HG03139 (cell line): ENCODE data around the gene VDR.

Experiments used
- ATAC-seq: cut with Tn5 transposase; IDR thresholded peaks from one replicate; pipeline ENCODE4 v1.9.1; 2021; ENCODE audit not compliant: unreplicated experiment

The VDR gene

DNA sequence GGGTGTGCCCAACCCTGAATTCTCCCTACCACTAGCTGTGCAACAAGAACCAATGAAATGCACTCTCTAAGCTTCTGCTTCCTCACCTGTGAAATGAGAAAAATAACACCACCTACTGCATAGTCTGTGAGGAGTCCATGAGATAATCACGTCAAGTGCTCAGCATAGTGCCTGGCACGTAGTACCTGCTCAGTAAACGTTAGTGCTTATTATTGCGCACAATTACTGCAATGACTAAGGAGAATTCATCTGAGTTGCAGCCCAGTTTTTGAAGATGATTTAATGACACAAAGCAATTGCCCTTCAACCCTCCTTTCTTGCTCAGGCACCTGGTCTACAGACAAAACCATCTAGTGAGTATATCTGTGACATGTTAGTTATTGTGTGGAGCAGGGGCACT lies 8.8 kb downstream of the VDR start:
- ATAC-seq = no peak

DNA sequence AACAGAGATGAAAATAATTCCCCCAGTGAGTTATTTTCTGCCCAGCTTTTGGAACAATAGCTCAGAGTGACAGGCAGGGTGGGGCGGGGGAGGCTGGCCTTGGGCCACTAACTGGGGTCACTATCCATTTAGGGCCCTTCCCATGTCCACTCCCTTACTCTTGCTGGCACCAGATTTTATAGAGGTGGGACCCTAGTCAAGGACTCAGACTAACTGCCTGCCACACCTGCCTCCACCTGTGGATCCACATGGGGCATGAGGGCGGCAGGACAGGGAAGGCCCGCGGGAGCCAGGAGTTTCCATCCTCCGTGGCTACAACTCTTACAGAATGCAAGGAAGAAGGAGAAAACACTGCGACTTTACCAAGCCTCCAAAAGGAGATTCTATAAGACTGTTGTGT lies 10.1 kb downstream of the VDR start:
- no peak for ATAC-seq

DNA sequence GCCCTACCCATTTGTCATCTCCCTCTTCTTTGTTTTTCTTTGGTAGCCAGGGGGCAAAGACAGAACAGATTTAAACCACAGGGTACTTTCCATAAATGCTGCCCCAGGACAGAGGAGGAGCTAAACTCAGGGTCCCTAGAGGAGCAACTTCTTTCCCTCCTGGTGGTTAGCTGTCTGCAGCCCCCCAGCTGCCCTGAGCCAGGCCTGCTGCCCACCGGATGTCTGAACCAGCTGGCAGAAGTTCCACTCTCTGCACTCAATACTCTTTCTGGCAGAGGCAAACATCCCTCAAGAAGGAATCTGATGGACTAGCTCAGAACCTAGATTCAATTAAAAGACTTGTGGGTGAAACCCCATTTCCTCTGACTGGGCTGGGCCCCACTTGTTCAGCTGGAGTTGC lies 10.7 kb downstream of the VDR start:
- no peak for ATAC-seq

DNA sequence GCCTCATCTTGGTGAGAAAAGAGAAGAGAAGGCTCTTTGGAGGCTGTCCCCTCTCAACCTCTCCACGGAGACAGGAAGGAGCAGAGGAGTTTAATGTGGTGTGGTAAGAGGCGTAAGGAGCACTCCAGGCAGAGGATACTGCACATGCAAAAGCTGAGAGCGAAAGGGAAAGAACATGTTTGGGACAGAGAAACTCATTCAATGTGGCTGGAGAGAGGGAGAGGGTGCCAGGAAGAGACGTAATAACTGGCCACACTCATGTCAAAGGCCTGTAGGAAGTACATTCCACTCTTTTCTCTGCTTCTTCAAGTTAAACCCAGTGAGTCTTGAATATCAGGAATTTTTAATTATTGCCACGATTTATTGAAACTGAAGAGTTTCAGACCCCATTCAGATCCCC lies 12.0 kb downstream of the VDR start:
- ATAC-seq = no peak

DNA sequence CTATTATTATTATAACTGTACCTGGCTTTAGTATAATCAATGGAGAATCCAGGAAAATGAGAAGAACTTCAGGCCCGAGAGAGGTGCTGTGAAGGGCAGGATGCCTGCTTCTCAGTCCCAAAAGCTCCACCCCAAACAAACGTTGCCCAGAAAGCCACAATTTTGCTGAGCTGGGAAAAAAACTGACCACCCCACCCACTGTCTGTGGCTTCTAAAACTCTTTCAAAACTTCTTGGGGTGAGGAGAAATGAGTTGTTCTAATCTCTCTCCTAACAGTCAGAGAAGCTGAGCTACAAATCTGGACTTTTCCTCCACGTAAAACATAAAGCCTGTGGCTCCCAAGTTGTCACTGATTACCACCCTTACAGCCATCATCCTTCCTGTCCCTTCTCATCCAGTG lies 13.4 kb downstream of the VDR start:
- no peak for ATAC-seq

DNA sequence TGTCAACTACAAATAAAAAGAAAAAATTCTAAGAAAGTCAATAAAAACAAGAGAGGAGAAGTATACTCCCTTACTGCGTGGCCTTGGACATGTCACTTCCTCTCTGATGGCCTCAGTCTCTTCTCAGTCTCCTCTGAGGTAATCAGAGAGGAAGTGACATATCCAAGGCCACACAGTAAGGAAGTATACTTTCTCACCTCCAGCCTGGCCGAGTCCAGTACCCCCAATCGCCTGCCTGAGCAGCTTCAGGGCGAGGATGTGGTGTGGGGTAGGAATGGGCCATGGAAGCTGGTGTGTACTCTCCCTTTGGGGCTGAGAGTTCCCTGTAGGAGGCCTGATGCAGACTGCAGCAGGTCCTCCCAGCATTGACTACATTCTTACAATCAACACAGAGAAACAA lies 15.8 kb downstream of the VDR start:
- ATAC-seq = no peak

DNA sequence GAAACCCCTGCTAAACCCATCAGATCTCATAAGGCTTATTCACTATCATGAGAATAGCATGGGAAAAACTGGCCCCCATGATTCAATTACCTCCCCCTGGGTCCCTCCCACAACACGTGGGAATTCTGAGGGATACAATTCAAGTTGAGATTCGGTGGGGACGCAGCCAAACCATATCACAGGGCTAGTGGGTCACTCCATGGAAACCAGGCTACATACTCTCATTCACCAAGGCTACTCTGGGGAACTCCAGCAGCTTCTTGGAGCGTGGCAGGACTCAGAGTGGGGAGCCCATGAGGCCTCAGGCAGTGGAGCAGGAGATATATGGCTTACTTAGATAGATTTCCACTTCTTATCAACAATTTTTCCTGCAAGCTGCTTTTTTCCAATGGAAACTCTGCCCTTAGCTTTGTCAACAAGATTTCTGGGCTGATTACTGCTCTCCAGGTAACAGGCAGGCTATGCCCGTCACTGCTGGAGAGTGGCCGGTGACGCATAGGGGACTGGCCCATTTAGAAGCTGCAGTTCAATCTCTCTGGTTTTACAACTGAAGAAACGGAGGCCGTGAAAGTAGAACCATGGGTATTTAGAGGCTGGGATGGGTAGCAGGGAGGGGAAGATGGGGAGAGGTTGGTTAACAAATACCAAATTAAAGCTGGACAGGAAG lies 16.5 kb downstream of the VDR start:
- no peak for ATAC-seq

DNA sequence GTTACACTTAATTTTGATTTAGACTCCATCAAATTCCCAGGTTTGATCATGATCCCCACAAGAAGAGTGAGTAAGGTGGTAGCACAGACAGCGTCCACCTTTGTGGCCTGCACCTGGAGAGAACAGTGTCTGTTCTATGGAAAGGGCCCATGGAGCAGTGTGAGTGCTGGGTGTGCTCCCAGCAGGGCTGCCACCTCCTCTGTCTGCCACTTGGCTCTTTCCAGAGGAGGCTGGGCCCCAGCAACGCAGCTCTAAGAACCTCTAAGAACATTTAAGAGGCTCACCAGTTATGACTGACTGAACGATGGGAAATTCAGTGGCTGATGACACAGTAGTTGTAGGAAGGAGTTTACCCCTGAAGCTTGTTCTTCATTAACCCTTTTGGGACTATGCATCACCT lies 17.3 kb downstream of the VDR start:
- no peak for ATAC-seq

DNA sequence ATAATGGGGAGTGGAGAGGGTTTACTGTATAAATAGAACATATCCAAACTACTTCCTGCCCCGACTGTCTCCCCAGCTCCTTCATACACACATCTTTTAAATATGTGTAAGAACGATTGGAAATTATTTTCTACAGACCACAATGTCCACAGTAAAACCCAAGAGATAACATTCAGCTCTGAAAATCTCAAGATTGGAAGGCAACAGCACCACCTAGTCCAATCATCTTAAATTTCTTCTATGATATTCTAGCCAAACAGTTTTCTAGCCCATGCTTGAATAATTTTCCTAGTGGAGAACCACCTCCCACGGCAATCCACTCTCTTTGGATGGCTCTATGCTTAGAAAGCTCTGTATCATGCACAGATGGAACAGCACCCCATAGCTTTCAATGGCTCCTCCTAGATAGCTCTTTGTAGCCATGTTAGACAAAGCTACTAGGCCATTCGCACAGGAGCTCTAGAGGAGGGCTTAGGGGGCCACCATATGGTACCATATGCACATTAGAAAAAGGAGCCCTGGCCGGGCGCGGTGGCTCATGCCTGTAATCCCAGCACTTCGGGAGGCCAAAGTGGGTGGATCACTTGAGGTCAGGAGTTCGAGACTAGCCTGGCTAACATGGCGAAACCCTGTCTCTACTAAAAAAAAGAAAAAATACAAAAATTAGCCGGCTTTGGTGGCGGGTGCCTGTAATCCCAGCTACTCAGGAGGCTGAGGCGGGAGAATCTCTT lies 18.1 kb downstream of the VDR start:
- ATAC-seq = no peak

DNA sequence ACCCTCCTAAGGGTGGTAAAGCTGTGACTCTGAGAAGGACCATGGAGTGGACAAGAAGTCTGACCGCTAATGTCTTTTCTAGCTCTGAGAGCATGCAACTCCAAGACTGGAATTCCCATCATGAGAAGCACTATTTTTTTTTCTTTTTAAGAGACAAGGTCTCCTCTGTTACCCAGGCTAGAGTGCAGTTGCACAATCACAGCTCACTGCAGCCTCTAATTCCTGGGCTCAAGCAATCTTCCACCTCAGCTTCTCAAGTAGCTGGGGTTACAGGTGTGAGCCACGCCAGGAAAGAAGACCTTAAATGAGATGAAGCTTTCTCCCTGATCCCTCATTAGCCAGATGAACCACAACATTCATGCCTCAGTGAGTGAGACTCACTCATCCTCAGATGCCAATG lies 19.2 kb downstream of the VDR start:
- ATAC-seq = no peak

DNA sequence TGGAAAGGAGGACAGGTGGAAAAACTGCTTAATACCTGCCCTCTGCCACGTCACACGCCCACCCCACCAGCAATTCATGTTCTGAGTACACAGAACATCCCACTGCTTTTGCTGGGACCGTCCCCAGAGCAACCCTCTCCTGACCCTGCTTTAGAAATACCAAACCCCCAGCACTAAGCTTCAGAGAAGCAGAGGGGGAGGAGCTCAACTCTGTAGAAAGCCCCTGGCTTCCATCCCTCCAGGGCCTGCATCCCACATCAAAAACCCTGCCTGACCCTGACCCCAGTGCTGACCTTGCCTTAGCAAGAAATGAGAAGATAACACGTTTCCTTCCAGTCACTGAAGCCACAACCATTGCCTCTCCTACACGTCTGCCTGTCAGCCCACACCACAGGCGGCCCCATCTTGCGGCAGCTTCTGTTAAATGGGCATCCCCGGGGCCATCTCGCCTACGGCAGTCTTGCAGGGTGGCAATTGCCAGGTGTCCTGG lies 19.7 kb downstream of the VDR start:
- ATAC-seq = no peak

DNA sequence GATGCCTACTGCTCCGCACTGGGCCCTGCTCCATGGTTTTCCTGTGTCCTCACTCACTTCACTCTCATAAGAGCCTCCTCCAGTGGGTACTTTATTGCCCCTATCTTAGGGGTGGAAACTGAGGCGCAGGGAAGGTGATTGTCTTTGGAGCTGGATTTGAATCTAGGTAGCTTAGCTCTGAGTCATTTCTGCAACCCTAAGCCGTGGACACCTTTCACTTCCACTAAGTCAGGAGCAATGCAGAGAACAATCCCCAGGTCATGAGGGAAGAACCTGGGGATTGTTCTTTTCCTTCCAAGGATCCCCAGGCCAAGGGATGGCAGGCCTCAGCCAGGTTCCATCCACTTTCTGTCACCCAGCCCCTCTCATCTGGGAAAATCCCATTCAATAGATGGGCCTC lies 20.3 kb downstream of the VDR start:
- no peak for ATAC-seq

DNA sequence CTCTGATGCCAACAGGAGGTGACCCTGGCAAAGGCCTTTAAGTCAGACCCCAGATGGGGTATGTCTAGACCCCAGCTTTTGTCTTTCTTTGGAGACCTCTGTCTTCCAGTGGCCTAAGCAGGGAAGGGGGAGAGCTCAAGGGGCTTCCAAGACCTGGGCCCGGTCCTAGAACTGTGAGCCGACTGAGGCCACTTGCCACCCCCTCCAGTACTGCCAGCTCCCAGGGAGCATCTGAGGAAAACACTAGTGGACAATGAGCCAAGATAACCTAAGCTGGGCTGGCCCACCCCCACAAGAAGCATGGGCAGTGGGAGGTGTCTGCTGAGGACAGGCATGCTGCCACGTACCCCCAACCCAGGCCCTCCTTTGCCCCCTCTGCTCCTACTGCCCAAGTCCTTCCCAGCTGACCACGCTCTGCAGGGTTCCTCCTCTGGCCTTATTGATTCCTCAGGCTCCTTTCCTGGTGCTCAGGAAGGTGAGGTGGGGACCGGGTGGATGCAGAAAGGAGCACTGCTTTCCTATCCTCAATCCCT lies 21.1 kb downstream of the VDR start:
- no peak for ATAC-seq

DNA sequence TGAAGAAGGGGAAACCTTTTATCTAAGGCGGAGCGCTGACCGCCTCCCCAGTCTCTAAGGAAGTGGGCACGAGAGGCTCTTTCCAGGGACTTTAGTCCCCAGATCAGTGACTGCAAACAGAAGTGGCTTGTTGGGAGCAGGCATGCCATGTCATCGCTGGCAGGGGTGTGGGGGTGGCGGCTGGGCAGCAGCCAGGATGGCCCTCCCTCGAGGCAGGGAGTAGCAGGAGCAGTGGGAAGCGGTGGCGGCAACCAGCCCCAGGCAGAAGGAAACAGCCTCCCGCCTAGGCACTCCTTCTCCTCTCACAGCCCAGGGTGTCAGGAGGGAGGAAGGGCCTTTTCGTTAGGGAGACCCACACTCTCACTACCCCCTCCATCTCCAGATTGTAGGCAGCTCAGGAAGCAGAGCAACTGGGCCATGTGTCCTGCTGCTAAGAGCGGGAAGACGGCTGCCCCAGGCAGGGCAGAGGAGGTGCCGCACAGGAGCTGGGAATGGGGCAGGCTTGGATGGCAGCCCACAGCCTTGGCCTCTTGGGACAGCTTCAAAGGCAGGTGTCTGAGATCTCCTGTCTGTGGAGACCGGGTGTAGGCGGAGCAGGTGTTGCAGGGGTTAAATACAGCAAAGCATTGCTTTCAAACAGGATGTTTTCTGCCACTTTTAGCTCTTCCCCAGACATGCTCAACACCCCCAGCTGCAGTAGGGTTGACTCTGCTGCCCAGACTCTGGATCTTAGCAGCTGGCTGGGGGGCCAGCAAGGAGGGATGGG lies 21.8 kb downstream of the VDR start:
- ATAC-seq = peak; percentile 77

DNA sequence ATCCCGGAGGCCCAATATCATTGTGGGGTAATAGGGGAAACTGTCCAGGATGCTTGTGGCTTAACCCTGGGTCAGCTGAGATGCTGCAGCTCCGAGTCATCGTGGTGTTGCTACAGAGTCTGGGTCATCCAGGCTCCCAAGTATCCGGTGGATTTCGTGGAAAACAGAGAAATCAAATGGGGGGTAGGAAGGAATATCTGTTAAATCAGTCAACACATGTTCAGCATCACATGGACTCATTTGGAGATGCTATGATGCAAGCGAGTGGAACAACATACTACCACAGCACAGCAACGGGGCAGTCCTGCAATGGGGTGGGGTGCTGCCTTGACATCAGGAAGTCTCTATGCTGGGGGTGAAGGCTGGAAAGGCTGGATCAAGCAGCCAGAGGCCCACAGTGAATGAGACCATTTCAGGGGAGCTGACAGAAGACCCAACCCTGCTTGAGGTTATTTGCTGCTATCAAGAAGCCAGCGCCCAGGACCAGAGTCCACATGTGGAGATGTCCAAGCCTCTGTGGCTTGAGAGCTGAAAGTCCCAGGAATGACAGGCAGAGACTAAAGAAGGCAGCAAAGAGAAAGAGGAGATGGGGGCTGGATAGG lies 22.9 kb downstream of the VDR start:
- no peak for ATAC-seq

DNA sequence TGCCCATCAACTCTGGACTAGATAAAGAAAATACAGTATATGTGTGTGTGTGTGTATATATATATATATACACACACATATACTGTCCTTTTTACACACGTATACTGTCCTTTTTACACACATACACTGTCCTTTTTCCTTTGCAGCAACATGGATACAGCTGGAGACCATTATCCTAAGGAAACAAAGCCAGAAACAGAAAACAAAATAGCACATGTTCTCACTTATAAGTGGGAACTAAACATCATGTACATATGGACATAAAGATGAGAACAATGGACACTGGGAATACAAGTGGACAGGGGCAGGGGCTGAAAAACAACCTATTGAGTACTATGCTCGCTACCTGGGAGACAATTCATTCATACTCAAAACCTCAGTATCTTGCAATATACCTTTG lies 23.7 kb downstream of the VDR start:
- ATAC-seq = no peak

DNA sequence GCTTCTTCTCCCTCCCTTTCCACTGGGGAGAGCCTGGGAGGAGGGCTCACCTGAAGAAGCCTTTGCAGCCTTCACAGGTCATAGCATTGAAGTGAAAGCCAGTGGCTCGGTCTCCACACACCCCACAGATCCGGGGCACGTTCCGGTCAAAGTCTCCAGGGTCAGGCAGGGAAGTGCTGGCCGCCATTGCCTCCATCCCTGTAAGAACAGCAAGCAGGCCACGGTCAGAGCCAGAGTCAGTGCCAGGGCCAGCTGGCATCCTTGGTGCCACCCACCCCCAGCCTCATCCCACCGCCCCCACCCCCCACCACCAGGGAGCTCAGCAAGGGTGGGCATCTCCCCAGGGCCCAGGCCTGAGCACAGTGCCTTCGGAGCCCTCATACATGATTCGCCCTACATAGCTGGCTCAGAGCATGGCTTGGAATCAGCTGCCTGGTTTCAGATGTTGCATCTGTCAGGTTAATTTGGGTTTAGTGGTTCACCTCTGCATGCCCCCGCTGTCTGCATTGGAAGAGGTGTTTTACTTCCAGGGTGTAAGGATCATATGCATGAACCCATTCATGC lies 25.8 kb downstream of the VDR start:
- no peak for ATAC-seq

DNA sequence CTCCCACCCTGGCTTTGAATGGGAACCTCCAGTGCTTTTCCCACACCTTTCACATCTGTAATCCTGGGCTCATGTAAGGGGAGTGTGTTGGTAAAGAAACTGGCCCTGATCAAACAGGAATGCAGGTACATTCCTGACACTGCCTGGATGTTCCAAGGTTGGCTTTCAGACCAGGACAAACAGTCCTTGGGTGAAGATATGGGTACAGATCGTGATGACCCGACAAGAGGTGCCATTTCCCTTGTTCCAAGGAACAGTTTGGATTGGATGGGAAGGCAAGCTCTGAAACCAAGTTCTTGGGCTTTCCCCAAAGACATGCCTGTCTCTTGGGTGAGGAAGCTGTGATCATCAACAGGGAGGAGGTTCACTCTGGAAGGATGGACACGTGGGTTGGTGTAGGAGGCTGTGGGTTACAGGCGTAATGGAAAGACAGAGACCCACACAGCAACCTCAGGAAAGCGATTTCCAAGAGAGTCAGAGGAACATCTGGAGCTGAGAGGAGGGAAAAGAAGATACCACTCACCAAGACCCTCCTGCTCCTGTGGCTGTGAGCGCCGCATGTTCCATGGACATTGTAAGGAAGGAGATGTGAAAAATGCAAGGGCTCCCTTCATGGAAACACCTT lies 26.4 kb downstream of the VDR start:
- no peak for ATAC-seq

DNA sequence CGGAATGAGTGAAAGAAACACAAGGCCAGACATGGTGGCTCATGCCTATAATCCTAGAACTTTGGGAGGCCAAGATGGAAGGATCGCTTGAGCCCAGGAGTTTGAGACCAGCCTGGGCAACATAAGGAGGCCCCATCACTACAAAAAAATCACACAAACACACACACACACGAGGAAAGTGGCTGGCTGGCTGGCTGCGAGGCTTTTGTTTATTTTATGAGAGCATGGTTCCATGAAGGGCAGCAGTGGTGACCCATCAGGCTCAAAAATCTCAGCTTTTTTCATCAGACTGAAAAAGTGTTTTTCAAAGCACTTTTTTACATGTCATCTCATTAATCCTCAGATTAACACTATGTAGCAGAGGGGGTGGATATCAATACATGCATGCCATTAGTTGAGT lies 27.7 kb downstream of the VDR start:
- ATAC-seq = no peak

DNA sequence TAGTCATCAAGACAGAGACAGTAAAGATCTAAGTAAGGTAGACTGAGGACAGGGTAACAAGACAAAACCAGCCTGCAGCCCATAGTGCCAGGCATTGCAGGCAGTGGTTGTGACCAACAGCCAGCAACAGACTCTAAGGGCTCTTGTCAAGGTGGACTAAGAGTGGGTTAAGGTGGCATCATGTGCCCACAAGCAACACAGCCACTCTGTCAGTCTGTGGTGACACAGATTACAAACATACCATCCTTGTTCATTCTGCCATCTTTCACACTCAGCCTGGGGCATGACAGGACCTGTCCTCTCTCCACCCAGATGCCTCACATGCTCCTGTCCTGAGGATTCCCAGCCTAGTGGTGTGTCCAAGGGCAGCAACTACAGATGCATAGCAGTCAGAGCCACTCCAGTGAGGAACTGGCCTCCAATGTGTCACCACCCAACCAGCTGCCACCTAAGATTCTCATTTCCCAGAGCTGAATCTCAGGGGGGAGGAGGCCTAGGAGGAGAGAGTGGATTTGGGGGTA lies 28.3 kb downstream of the VDR start:
- no peak for ATAC-seq
